Lung microvascular endothelial cell (primary cell): ENCODE measurements around the gene C15orf40. TPM values are rescaled to one million over a fixed set of nuclear protein-coding genes. Genes with fewer than 3 reads are reported as not detected.
"Not testable (repeated sequence)": the region's sequence is repeated elsewhere in the genome, so short reads cannot be mapped to it uniquely, and the experiment has no call there.

Source experiments
- DNase-seq, 2 donors: peaks; one replicate each; pipeline versions ENCODE4 v3.0.0 to v3.0.0-alpha.2; 2010; ENCODE audit warnings: low read depth in 2 of 2
- total RNA-seq: library from RNA; depleted of rRNA; stranded (reverse); fragments of >200 nt; gene quantifications from 2 replicates; pipeline ENCODE4 v1.2.1, GENCODE V29; 2014

Gene C15orf40
- total RNA-seq, 1 donor from 2014 or later: 11.1 TPM

GRCh38 chr15:82952158-82953081 lies 59.0 kb downstream of the C15orf40 start, which contains the start of gene HOMER2:
Gene HOMER2 (minus strand): TSS chr15:82952720. CDS start chr15:82952535, 185 bp downstream.
- peak in 1 of 2 donors; percentile 29 for DNase-seq

- DNase-seq: no peak
These were observed 59.8 kb downstream of the C15orf40 start for GRCh38 chr15:82951472-82952157.

GRCh38 chr15:82950746-82951370 lies 60.6 kb downstream of the C15orf40 start:
- no peak for DNase-seq

- no peak for DNase-seq
These were observed 61.1 kb downstream of the C15orf40 start for GRCh38 chr15:82950295-82950694.

- DNase-seq: no peak
These were observed 65.2 kb downstream of the C15orf40 start for GRCh38 chr15:82946155-82946701.

- no peak for DNase-seq
These were observed 66.1 kb downstream of the C15orf40 start for GRCh38 chr15:82945326-82945725.

- DNase-seq: no peak
These were observed 66.6 kb downstream of the C15orf40 start for GRCh38 chr15:82944821-82945220.

- DNase-seq: no peak
These were observed 67.4 kb downstream of the C15orf40 start for GRCh38 chr15:82944056-82944455.

- DNase-seq: no peak
These were observed 68.3 kb downstream of the C15orf40 start for GRCh38 chr15:82943176-82943575.

GRCh38 chr15:82942691-82943090 lies 68.7 kb downstream of the C15orf40 start:
- DNase-seq: no peak

GRCh38 chr15:82939678-82940077 lies 71.8 kb downstream of the C15orf40 start:
- not testable (repeated sequence) for DNase-seq

Other genes with a start within 250 kb of the C15orf40 start
- gene FSD2, start 205.6 kb downstream of the C15orf40 start, total RNA-seq: not detected in 2 replicates
- 3.9 and 6.0 TPM in 2 replicates for gene WHAMM, start 202.0 kb downstream of the C15orf40 start, total RNA-seq
- 0.20 and 0.22 TPM in 2 replicates for gene HOMER2, start 58.9 kb downstream of the C15orf40 start, total RNA-seq
- gene RAMAC, start 25.4 kb downstream of the C15orf40 start, total RNA-seq: 19.6 and 27.6 TPM in 2 replicates
- gene BTBD1, start 55.6 kb upstream of the C15orf40 start, total RNA-seq: 78.0 and 94.6 TPM in 2 replicates
- gene TM6SF1, start 96.0 kb upstream of the C15orf40 start, total RNA-seq: 30.9 and 51.6 TPM in 2 replicates
- 27.7 and 66.9 TPM in 2 replicates for gene HDGFL3, start 196.2 kb upstream of the C15orf40 start, total RNA-seq